Endothelial cell (in vitro differentiated cells): ENCODE data around the gene JAZF1. TPM values are rescaled to one million over a fixed set of nuclear protein-coding genes. Genes with fewer than 3 reads are reported as not detected.

Source experiments
- DNase-seq: peaks from one replicate; pipeline ENCODE4 v3.0.0; 2021; ENCODE audit warnings: low spot score
- H3K27ac Mint-ChIP-seq: one replicate; pipeline ENCODE4 v1.8.0; 2021; ENCODE audit warnings: mixed read lengths, inconsistent platforms; ENCODE audit not compliant: unreplicated experiment
- H3K27me3 Mint-ChIP-seq: one replicate; pipeline ENCODE4 v1.8.0; 2021; ENCODE audit warnings: mild to moderate bottlenecking, moderate library complexity, mixed read lengths, inconsistent platforms; ENCODE audit not compliant: unreplicated experiment
- H3K36me3 Mint-ChIP-seq: one replicate; pipeline ENCODE4 v1.8.0; 2021; ENCODE audit warnings: mild to moderate bottlenecking, low read depth, mixed read lengths, inconsistent platforms; ENCODE audit not compliant: unreplicated experiment
- H3K4me1 Mint-ChIP-seq: one replicate; pipeline ENCODE4 v1.8.0; 2021; ENCODE audit warnings: mild to moderate bottlenecking, mixed read lengths, inconsistent platforms; ENCODE audit not compliant: unreplicated experiment
- H3K4me3 Mint-ChIP-seq: one replicate; pipeline ENCODE4 v1.8.0; 2021; ENCODE audit warnings: mild to moderate bottlenecking, mixed read lengths, inconsistent platforms; ENCODE audit not compliant: unreplicated experiment
- H3K9me3 Mint-ChIP-seq: one replicate; pipeline ENCODE4 v1.8.0; 2021; ENCODE audit warnings: mixed read lengths, inconsistent platforms; ENCODE audit not compliant: unreplicated experiment
- total RNA-seq: library from RNA; stranded (reverse); fragmentation: NEBNext Ultra II Directional; extraction: Animal tissue kit (Norgen Biotek cat#: 25700); gene quantifications from one replicate; pipeline ENCODE4 v1.2.1, GENCODE V29; 2021; ENCODE audit not compliant: unreplicated experiment
- TF ChIP-seq, protein P1 (sequence below): fragments of 200-600 bp; sonication (generic); IDR thresholded peaks from one replicate; pipeline ENCODE4 v1.5.0; 2021; ENCODE audit warnings: antibody characterized with exemption; ENCODE audit not compliant: unreplicated experiment

JAZF1 gene
- total RNA-seq, 1 donor from 2014 or later, result 8.5 TPM

DNA sequence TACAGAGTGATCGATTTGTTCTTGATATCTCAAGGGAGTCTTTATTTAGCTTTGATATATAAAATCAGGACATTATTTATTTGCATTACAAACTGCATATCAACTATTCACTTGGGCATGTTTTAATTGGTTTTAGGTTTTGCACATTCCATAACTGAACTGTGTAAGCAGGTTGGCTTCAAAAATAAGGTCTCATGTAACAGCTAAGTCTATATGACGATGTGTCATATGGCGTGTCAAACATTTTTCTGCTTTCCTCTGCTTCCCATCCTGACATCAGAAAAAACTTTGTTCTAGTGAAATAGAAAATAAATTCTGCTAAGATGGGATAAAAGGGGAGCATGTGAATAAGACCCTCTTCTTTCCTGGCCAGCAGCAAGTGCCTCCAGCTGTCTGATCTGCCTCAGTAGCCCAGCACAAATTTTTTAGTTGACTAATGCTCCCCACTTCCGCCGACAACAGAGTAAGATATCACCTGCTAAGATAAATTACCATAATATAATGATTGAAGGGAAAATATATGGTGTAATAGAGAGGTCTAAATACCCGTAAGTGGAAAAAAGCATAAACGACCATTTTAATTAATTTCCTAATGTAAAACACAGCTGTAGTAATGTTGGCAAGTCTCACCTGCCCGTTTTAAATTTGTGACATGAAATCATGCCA lies 260.2 kb downstream of the JAZF1 start:
- H3K4me3 Mint-ChIP-seq, result no peak overlapping the region
- TF ChIP-seq, protein P1, sequence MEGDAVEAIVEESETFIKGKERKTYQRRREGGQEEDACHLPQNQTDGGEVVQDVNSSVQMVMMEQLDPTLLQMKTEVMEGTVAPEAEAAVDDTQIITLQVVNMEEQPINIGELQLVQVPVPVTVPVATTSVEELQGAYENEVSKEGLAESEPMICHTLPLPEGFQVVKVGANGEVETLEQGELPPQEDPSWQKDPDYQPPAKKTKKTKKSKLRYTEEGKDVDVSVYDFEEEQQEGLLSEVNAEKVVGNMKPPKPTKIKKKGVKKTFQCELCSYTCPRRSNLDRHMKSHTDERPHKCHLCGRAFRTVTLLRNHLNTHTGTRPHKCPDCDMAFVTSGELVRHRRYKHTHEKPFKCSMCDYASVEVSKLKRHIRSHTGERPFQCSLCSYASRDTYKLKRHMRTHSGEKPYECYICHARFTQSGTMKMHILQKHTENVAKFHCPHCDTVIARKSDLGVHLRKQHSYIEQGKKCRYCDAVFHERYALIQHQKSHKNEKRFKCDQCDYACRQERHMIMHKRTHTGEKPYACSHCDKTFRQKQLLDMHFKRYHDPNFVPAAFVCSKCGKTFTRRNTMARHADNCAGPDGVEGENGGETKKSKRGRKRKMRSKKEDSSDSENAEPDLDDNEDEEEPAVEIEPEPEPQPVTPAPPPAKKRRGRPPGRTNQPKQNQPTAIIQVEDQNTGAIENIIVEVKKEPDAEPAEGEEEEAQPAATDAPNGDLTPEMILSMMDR, result no peak
- H3K27me3 Mint-ChIP-seq, result no peaks in the 10 kb centered on the region
- DNase-seq, result no peak
- no peaks in the 10 kb centered on the region for H3K36me3 Mint-ChIP-seq
- H3K27ac Mint-ChIP-seq, result no peak overlapping the region
- H3K9me3 Mint-ChIP-seq, result no peaks in the 10 kb centered on the region
- peaks cover 2% of the 10 kb centered on the region for H3K4me1 Mint-ChIP-seq

DNA sequence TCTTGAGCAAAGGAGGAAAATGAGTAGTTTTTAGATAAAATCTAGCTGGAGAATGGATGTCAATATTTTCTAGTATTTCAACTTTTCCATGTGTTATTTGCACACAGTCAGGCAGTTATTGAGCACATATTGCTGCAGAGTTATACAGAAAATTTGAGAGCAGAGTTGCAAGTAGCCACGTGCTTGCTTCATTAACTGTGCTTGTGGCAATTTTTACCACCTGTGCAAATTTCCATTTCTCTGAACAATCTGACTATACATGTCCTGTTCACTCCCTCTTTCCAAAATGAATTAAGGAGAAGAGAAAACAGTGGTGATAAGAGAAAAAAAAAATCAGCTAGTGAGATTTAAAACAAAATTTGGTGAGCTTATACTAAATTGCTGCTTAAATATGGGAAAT lies 262.1 kb downstream of the JAZF1 start:
- H3K4me1 Mint-ChIP-seq, result peaks cover 2% of the 10 kb centered on the region
- H3K4me3 Mint-ChIP-seq, result no peak overlapping the region
- no peaks in the 10 kb centered on the region for H3K9me3 Mint-ChIP-seq
- DNase-seq, result no peak
- TF ChIP-seq, protein P1, result no peak
- H3K36me3 Mint-ChIP-seq, result no peaks in the 10 kb centered on the region
- no peak overlapping the region for H3K27ac Mint-ChIP-seq
- no peaks in the 10 kb centered on the region for H3K27me3 Mint-ChIP-seq

DNA sequence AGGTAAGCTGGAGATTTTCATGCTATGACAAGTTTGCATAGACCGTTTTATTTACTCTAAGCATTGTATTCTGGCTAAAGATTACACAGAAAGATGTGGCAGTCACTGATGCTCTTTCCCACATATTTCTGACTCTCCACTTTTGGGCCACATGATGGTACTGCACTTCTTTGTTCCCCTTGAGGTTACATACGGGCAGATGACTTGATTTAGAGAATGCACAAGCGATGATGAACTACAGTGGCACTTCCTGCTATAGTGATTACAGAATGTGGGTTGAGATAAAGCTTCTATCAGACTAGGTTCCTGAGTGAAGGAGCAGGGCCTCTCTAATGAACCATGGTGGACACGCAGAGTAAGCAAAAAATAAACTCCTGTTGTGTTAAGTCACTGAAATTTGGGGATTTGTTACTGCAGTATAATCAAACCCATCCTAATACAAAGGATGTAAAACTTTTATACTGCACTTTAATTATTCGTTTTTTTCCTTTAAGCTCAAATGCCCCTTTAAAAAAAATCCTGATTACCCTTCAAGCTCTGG lies 262.8 kb downstream of the JAZF1 start:
- no peak for DNase-seq
- no peak overlapping the region for H3K4me3 Mint-ChIP-seq
- peaks cover 2% of the 10 kb centered on the region for H3K4me1 Mint-ChIP-seq
- TF ChIP-seq, protein P1, result no peak
- no peaks in the 10 kb centered on the region for H3K36me3 Mint-ChIP-seq
- H3K27ac Mint-ChIP-seq, result no peak overlapping the region
- no peaks in the 10 kb centered on the region for H3K9me3 Mint-ChIP-seq
- no peaks in the 10 kb centered on the region for H3K27me3 Mint-ChIP-seq

DNA sequence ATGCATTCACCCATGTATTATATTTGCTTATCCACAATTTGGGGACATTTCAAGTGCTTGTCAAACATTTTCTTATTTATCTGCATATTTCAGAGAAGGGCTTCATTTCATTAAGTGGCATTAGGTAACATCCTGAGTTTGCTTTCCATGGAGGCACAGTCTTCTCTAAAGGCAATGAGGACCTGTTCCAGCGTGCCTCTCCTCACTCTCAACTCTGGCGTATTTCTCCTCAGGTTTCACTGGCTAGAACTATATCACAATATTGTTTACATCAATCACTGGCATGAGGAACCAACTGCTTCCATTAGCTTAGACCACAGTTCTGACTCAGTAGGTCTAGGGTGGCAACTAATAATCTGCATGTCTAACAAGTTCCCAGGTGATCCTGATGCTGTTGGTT lies 263.5 kb downstream of the JAZF1 start:
- Mint-ChIP-seq H3K9me3 (no peaks in the 10 kb centered on the region), H3K4me3 (no peak overlapping the region), H3K27ac (no peak overlapping the region), H3K36me3 (no peaks in the 10 kb centered on the region), H3K4me1 (peaks cover 2% of the 10 kb centered on the region), H3K27me3 (no peaks in the 10 kb centered on the region)
- TF ChIP-seq, protein P1, result no peak
- no peak for DNase-seq

DNA sequence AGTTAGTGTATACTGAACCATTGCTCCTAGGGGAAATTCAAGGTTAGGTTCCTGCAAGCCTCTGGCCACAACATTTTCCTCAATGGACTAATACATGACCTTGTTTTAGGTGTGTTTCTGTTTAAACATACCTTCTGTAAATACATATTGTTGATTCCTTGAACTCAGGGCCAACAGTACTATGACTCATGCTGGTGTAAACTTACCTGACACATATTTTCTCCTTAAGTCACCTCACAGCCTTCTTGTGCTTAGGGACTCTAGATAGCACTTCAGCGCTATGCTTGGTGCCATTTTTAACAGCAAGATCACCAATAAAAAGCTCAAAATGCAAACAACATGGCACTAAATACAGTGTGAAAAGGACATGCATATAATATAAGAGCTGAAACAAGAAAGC lies 264.2 kb downstream of the JAZF1 start:
- Mint-ChIP-seq H3K27ac (no peak overlapping the region), H3K36me3 (no peaks in the 10 kb centered on the region), H3K4me3 (no peak overlapping the region), H3K27me3 (no peaks in the 10 kb centered on the region), H3K4me1 (peaks cover 2% of the 10 kb centered on the region), H3K9me3 (no peaks in the 10 kb centered on the region)
- no peak for DNase-seq
- TF ChIP-seq, protein P1, result no peak
